PC-9 (cell line): ENCODE results near the gene TECPR1. TPM values are rescaled to one million over a fixed set of nuclear protein-coding genes. Genes with fewer than 3 reads are reported as not detected.

Source experiments
- BruUV-seq: library from RNA; stranded (reverse); fragments of 400-500 nt; replicated peaks from 2 replicates; lab custom pipeline; 2021; lab: Mats Ljungman, UMichigan
- CTCF ChIA-PET: fragments of 300-600 bp; sonication (Branson Sonifier 250); formaldehyde crosslinking; loops from one replicate; lab custom pipeline; 2022; ENCODE audit warnings: antibody characterized with exemption; lab: Charles Lee
- POLR2A ChIA-PET: fragments of 300-600 bp; sonication (Branson Sonifier 250); formaldehyde crosslinking; loops from one replicate; lab custom pipeline; 2022; ENCODE audit warnings: antibody characterized with exemption; ENCODE audit not compliant: unreplicated experiment; lab: Charles Lee
- DNase-seq, 2 experiments: peaks; one replicate each; pipeline versions ENCODE4 v3.0.0 to v3.0.0-alpha.2; 2015 to 2022; ENCODE audit warnings: mixed read lengths in 1 of 2
- H2AFZ ChIP-seq: fragments of 200-600 bp; sonication (generic); 2 replicates; pipeline ENCODE4 v1.8.1; 2017; ENCODE audit warnings: antibody characterized with exemption
- H3F3A ChIP-seq: fragments of 200-600 bp; sonication (generic); 2 replicates; pipeline ENCODE4 v1.8.1; 2017; ENCODE audit warnings: antibody characterized with exemption, mild to moderate bottlenecking, low read depth; ENCODE audit not compliant: insufficient read depth
- H3K27ac ChIP-seq: fragments of 200-600 bp; sonication (generic); 2 replicates; pipeline ENCODE4 v1.6.1; 2016; ENCODE audit warnings: mixed run types
- H3K27me3 ChIP-seq: fragments of 200-600 bp; sonication (generic); 2 replicates; pipeline ENCODE4 v1.6.1; 2016; ENCODE audit warnings: low read depth, mixed run types; ENCODE audit not compliant: insufficient read depth
- H3K36me3 ChIP-seq: fragments of 200-600 bp; sonication (generic); 2 replicates; pipeline ENCODE4 v1.6.1; 2016; ENCODE audit warnings: low read depth, mixed run types
- H3K4me1 ChIP-seq: fragments of 200-600 bp; sonication (generic); replicated peaks from 2 replicates; pipeline ENCODE4 v1.6.1; 2016; ENCODE audit warnings: mixed run types; ENCODE audit not compliant: insufficient read depth
- H3K4me2 ChIP-seq: fragments of 200-600 bp; sonication (generic); 2 replicates; pipeline ENCODE4 v1.6.1; 2017; ENCODE audit warnings: mixed run types
- H3K4me3 ChIP-seq: fragments of 200-600 bp; sonication (generic); 2 replicates; pipeline ENCODE4 v1.6.1; 2016; ENCODE audit warnings: mixed run types
- H3K79me2 ChIP-seq: fragments of 200-600 bp; sonication (generic); 2 replicates; pipeline ENCODE4 v1.6.1; 2017; ENCODE audit warnings: low read depth, mixed run types
- H3K9me2 ChIP-seq: fragments of 200-600 bp; sonication (generic); 2 replicates; pipeline ENCODE4 v1.8.1; 2017; ENCODE audit warnings: mild to moderate bottlenecking; ENCODE audit not compliant: insufficient read depth
- H3K9me3 ChIP-seq: fragments of 200-600 bp; sonication (generic); 2 replicates; pipeline ENCODE4 v1.8.1; 2016; ENCODE audit warnings: low read depth; ENCODE audit not compliant: insufficient read depth
- H4K20me1 ChIP-seq: fragments of 200-600 bp; sonication (generic); 2 replicates; pipeline ENCODE4 v1.8.1; 2017; ENCODE audit not compliant: insufficient read depth
- CTCF ChIP-seq: fragments of 200-600 bp; sonication (generic); conservative IDR thresholded peaks from 2 replicates; pipeline ENCODE4 v1.6.1; 2017; ENCODE audit warnings: mixed run types, antibody characterized with exemption, mild to moderate bottlenecking, moderate library complexity
- EZH2 ChIP-seq: fragments of 200-600 bp; sonication (generic); IDR thresholded peaks from 2 replicates; pipeline ENCODE4 v1.8.0; 2017; ENCODE audit warnings: antibody characterized with exemption, low read depth
- intact Hi-C: fragments of 100-400 bp; cut with micrococcal nuclease; formaldehyde crosslinking; loops from one replicate; pipeline ENCODE4 v1.10.0; 2022; ENCODE audit not compliant: unreplicated experiment
- total RNA-seq: library from RNA; stranded (reverse); gene quantifications from 2 replicates; pipeline ENCODE4 v1.2.3, GENCODE V29; 2021

Gene TECPR1
- total RNA-seq, 1 experiment from 2014 or later = 22.7 TPM

DNA sequence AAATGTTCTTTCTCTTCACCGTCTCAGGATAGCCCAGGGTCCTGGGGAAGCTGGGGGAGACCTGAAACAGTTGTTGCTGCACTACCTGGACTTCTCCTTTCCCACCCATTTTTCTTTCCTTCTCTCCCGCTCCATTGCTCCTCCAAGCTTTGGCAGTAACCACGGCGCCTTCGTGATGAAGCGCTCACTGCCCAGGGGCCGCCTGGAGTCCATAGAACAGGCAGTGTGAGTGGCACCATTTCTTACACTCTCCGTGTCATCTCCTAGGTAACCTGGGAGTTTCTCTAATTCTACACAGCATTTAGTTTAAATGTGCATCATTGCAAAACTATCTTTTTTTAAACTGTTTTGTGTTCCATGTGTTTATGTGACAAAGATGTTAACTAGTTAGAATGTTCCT is 81.1 kb downstream of the TECPR1 start:
- Histone ChIP-seq H3K4me1 (0 out of 2 replicates have a peak, but pooled peaks cover 3% of the 10 kb centered on the region), H3F3A (peaks cover 20% of the 10 kb centered on the region; the same call in 1 of the 2 replicates), H3K9me2 (no peaks in the 10 kb centered on the region), H3K79me2 (0 out of 2 replicates have a peak, but pooled peaks cover 10% of the 10 kb centered on the region), H3K4me2 (no peak overlapping the region), H3K9me3 (no peaks in the 10 kb centered on the region), H3K27ac (no peak overlapping the region), H3K4me3 (no peak overlapping the region), H2AFZ (no peak overlapping the region), H3K27me3 (no peaks in the 10 kb centered on the region), H4K20me1 (no peaks in the 10 kb centered on the region), H3K36me3 (peaks cover 9% of the 10 kb centered on the region; the same call in 1 of the 2 replicates)
- ChIA-PET CTCF (interaction anchor here (0.6 kb wide), 2 partner anchors 195 to 810 kb away, joined by 6 to 14 read pairs; no protein-coding TSS in a partner anchor), POLR2A (no interaction called here)
- TF ChIP-seq CTCF (no peak), EZH2 (no peak)
- no TSS peak for BruUV-seq
- intact Hi-C loops = no loop called here
- no peak for DNase-seq

- no peaks in the 10 kb centered on the region for H3K9me3 ChIP-seq
- POLR2A ChIA-PET = interaction anchor here (0.6 to 0.7 kb wide), 2 partner anchors 53 to 61 kb away, joined by 4 read pairs; no protein-coding TSS in a partner anchor
- TF ChIP-seq EZH2 = no peak
- peak; percentile 31; the same call in 1 of the 2 replicates for TF ChIP-seq CTCF
- H2AFZ ChIP-seq = no peak overlapping the region
- DNase-seq = no peak
- H3F3A ChIP-seq = peaks cover 27% of the 10 kb centered on the region
- BruUV-seq = no TSS peak
- H3K9me2 ChIP-seq = no peaks in the 10 kb centered on the region
- no peaks in the 10 kb centered on the region for H3K27me3 ChIP-seq
- no peak overlapping the region for H3K27ac ChIP-seq
- H3K4me1 ChIP-seq = peaks cover 11% of the 10 kb centered on the region
- no peak overlapping the region for H3K4me3 ChIP-seq
- H3K4me2 ChIP-seq = no peak overlapping the region
- peaks cover 9% of the 10 kb centered on the region; the same call in 1 of the 2 replicates for H3K36me3 ChIP-seq
- intact Hi-C loops = loop anchor here (1.0 to 5.0 kb wide), 5 partner anchors 63 to 1052 kb away; partner anchors contain the start of genes ASNS, LMTK2 and SDHAF3
- CTCF ChIA-PET = interaction anchor here (0.6 to 1.9 kb wide), 6 partner anchors 35 to 147 kb away, joined by 4 to 33 read pairs (median 6); no protein-coding TSS in a partner anchor
- peaks cover 24% of the 10 kb centered on the region for H3K79me2 ChIP-seq
- no peaks in the 10 kb centered on the region for H4K20me1 ChIP-seq
Measured at GRCh38 chr7:98168904-98169621, 83.0 kb downstream of the TECPR1 start.

DNA sequence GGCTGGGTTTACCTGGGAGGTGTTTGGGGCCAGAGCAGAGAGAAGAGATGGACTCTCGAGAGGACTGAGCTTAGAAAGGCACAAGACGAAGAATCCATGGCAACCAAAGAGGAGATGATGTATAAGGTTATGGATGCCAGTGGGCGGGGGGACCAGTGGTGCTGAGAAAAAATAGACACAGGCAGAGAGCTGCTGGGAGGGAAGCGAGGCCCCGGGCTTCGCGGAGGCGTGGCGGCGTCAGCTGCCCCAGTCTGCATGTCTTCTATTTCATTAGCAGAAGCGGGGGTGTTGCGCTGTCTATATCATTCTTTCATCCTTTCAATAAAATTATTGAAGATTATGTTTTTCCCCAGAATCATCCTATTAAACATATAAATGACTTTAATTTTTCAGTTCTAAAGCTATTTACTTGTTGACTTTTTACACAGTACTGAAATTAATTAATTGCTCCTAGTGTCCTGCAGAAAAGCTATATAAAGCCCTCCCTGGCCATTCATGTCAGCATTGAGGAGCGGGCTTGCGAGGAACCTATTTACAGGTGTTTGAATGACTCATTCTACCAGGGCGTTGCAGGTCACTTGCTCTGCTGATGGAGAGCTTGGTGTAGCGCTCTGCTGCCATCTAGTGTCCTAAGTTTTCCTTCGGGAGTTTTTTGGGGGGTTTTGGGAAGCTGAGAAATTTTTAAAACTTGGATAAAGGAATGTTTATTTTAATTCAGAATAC is 83.7 kb downstream of the TECPR1 start:
- intact Hi-C loops = loop anchor here (1.0 to 5.0 kb wide), 5 partner anchors 62 to 1051 kb away; partner anchors contain the start of genes ASNS, LMTK2 and SDHAF3
- H3K4me3 ChIP-seq = no peak overlapping the region
- H4K20me1 ChIP-seq = no peaks in the 10 kb centered on the region
- POLR2A ChIA-PET = interaction anchor here (0.6 to 0.7 kb wide), 2 partner anchors 53 to 60 kb away, joined by 4 read pairs; no protein-coding TSS in a partner anchor
- H3K4me2 ChIP-seq = no peak overlapping the region
- BruUV-seq = no TSS peak
- CTCF ChIA-PET = interaction anchor here (0.6 to 1.9 kb wide), 8 partner anchors 10 to 1571 kb away, joined by 3 to 33 read pairs (median 5); no protein-coding TSS in a partner anchor
- H3K36me3 ChIP-seq = peaks cover 8% of the 10 kb centered on the region; the same call in 1 of the 2 replicates
- no peak overlapping the region for H2AFZ ChIP-seq
- peak; percentile 91 for TF ChIP-seq CTCF
- no peak for TF ChIP-seq EZH2
- no peaks in the 10 kb centered on the region for H3K9me3 ChIP-seq
- peak; percentile 74 to 79 for DNase-seq
- peaks cover 18% of the 10 kb centered on the region for H3K4me1 ChIP-seq
- no peaks in the 10 kb centered on the region for H3K27me3 ChIP-seq
- no peaks in the 10 kb centered on the region for H3K9me2 ChIP-seq
- H3K79me2 ChIP-seq = peaks cover 24% of the 10 kb centered on the region
- H3K27ac ChIP-seq = no peak overlapping the region
- peaks cover 31% of the 10 kb centered on the region for H3F3A ChIP-seq
